SU-DHL-6 (cell line): ENCODE measurements around the gene JPH3.

Source experiments
- CTCF ChIP-seq: fragments of 200-600 bp; sonication (generic); IDR thresholded peaks from one replicate; pipeline ENCODE4 v1.5.1; 2017; ENCODE audit warnings: antibody characterized with exemption, mild to moderate bottlenecking, low read length, moderate library complexity; ENCODE audit not compliant: insufficient read depth, poor library complexity, severe bottlenecking
- EZH2phosphoT487 ChIP-seq: fragments of 200-600 bp; sonication (generic), shearing (Covaris generic); conservative IDR thresholded peaks from 2 replicates; pipeline ENCODE4 v1.6.1; 2018; ENCODE audit warnings: mild to moderate bottlenecking, antibody characterized with exemption, low read length, moderate library complexity, mixed read lengths

DNA sequence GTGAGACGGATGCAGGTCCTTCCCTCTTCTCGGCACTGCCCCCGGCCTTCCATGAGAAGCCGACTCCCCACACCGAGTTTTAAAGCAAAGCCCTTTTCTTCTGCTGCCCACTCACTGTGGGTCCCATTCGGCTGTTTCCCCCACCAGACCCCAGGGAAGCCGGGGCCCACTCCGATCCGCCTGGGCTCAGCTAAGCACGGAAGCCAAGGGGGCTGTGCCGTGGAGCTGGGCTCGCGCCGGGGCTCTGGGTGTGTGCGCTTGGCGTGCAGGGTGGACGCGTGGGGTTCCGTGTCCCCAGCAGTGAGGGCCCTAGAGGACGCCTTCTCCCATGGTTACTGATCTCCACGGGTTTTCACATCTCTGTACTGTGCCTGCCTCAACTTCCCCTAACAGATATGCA lies 94.9 kb downstream of the JPH3 start:
- TF ChIP-seq EZH2phosphoT487 (no peak), CTCF (no peak)
